ENCODE data around the gene SERPINA3.

DNA sequence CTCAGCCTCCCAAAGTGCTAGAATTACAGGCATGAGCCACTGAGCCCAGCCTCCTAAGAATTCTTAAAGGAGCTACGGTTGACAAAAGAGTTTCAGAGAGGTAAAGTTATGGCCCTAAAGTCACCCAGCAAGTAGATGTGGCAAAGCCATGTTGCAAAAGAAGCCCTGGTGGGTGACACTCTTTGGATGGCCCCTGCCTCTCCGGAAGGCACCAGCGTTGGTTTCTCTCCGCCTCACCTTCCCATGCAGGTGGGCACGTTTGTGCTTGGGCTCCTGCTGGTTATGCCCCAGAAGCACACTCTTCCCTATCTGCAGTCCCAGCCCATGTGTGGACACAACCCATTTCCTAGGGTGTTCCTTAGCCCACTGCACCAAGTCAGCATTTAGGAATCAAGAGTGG, 9.5 kb upstream of the SERPINA3 start:
- TF ChIP-seq, protein P1, sequence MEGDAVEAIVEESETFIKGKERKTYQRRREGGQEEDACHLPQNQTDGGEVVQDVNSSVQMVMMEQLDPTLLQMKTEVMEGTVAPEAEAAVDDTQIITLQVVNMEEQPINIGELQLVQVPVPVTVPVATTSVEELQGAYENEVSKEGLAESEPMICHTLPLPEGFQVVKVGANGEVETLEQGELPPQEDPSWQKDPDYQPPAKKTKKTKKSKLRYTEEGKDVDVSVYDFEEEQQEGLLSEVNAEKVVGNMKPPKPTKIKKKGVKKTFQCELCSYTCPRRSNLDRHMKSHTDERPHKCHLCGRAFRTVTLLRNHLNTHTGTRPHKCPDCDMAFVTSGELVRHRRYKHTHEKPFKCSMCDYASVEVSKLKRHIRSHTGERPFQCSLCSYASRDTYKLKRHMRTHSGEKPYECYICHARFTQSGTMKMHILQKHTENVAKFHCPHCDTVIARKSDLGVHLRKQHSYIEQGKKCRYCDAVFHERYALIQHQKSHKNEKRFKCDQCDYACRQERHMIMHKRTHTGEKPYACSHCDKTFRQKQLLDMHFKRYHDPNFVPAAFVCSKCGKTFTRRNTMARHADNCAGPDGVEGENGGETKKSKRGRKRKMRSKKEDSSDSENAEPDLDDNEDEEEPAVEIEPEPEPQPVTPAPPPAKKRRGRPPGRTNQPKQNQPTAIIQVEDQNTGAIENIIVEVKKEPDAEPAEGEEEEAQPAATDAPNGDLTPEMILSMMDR (conservative IDR thresholded peaks at IDR 0.05; ENCODE audit: low read depth, low read length) = no peak
- no peak for TF ChIP-seq EZH2 (IDR thresholded peaks at IDR 0.05; ENCODE audit: low read length, unreplicated experiment)
- TF ChIP-seq EZH2phosphoT487 (IDR thresholded peaks at IDR 0.05; ENCODE audit: borderline replicate concordance, low read length) = no peak
